ENCODE data around the gene CORO1A. TPM values are rescaled to one million over a fixed set of nuclear protein-coding genes. Genes with fewer than 3 reads are reported as not detected.
A peak's percentile ranks its signal among the peaks of the same experiment; 100 is the strongest.

Gene CORO1A
- total RNA-seq, 4 donors from 2014 or later: 11.0 to 33.5 (median 23.1) TPM

- no peak overlapping the region for H3K27ac ChIP-seq (replicated peaks in 1 of 4)
- H3K27me3 ChIP-seq: no peaks in the 10 kb centered on the region
- H3K4me3 ChIP-seq: no peak overlapping the region
- intact Hi-C loops (cut with DNase I): no loop called here
- WGBS: 97% methylated on average over 9 of the region's 9 CpGs
- TF ChIP-seq CTCF (IDR thresholded peaks at IDR 0.05): no peak
- no peak for TF ChIP-seq POLR2A (IDR thresholded peaks at IDR 0.05; ENCODE audit: low read depth)
- no peak for TF ChIP-seq EP300 (IDR thresholded peaks at IDR 0.05)
- no peak for TF ChIP-seq POLR2AphosphoS5 (IDR thresholded peaks at IDR 0.05)
- no peaks in the 10 kb centered on the region for H3K9me3 ChIP-seq
- H3K36me3 ChIP-seq: no peaks in the 10 kb centered on the region
- peaks cover 11 to 23% (median 17%) of the 10 kb centered on the region in 4 donors for H3K4me1 ChIP-seq
- DNase-seq (ENCODE audit: extremely low spot score): no peak
These were observed 3.5 kb upstream of the CORO1A start for GRCh38 chr16:30179931-30180330.

DNA sequence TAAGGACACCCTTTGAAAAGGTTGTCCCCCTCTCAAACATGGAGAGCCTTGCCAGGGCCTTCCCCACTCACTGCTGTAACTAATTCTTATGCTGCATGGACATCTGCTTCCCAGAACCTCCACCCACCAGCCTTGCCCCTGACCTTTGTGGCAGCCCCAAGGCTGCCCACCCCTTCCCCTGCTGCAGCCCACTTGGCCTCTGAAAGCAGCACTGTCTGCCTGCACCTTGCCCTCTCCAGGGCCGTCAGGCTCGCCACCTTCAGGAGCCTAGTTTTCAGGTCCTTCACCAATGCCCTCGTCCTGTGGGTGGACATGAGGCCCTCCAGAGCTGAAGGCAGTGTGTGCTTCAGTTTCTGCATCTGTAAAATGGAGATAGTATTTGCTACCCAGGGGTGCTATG, 2.7 kb upstream of the CORO1A start:
- intact Hi-C loops (cut with DNase I): no loop called here

GRCh38 chr16:30184096-30184890, 891 bp downstream of the CORO1A start:
- Histone ChIP-seq H3K27ac (replicated peaks in 1 of 4) (peak overlapping the region in 3 of 4 donors; percentile 52 to 81 (median 77)), H3K4me3 (peak overlapping the region; percentile 61 to 74 (median 63)), H3K27me3 (no peaks in the 10 kb centered on the region), H3K4me1 (peaks cover 11 to 35% (median 26%) of the 10 kb centered on the region in 4 donors), H3K9me3 (no peaks in the 10 kb centered on the region), H3K36me3 (peaks cover 0 to 8% (median 4%) of the 10 kb centered on the region in 4 donors)
- no peak for DNase-seq (ENCODE audit: extremely low spot score)
- 31% methylated on average over 13 of the region's 24 CpGs for WGBS
- intact Hi-C loops (cut with DNase I): no loop called here
- TF ChIP-seq EP300 (IDR thresholded peaks at IDR 0.05): no peak
- TF ChIP-seq CTCF (IDR thresholded peaks at IDR 0.05): no peak
- no peak for TF ChIP-seq POLR2AphosphoS5 (IDR thresholded peaks at IDR 0.05)
- no peak for TF ChIP-seq POLR2A (IDR thresholded peaks at IDR 0.05; ENCODE audit: low read depth)

More for the DNA sequence above, 2.7 kb upstream of the CORO1A start:
- no peak for DNase-seq (ENCODE audit: extremely low spot score)
- Histone ChIP-seq H3K27me3 (no peaks in the 10 kb centered on the region), H3K4me3 (no peak overlapping the region), H3K4me1 (peaks cover 11 to 23% (median 17%) of the 10 kb centered on the region in 4 donors), H3K27ac (replicated peaks in 1 of 4) (no peak overlapping the region), H3K9me3 (no peaks in the 10 kb centered on the region), H3K36me3 (no peaks in the 10 kb centered on the region)
- WGBS: 78% methylated on average over 3 of the region's 3 CpGs
- TF ChIP-seq CTCF (IDR thresholded peaks at IDR 0.05): no peak
- no peak for TF ChIP-seq POLR2AphosphoS5 (IDR thresholded peaks at IDR 0.05)
- TF ChIP-seq POLR2A (IDR thresholded peaks at IDR 0.05; ENCODE audit: low read depth): no peak
- TF ChIP-seq EP300 (IDR thresholded peaks at IDR 0.05): no peak

GRCh38 chr16:30184891-30185682, 1.7 kb downstream of the CORO1A start:
- peaks cover 11 to 35% (median 26%) of the 10 kb centered on the region in 4 donors for H3K4me1 ChIP-seq
- H3K9me3 ChIP-seq: no peaks in the 10 kb centered on the region
- peak overlapping the region; percentile 61 to 74 (median 63) for H3K4me3 ChIP-seq
- 88% methylated on average over 6 of the region's 13 CpGs for WGBS
- no peaks in the 10 kb centered on the region for H3K27me3 ChIP-seq
- peaks cover 0 to 8% (median 4%) of the 10 kb centered on the region in 4 donors for H3K36me3 ChIP-seq
- TF ChIP-seq POLR2AphosphoS5 (IDR thresholded peaks at IDR 0.05): no peak
- TF ChIP-seq CTCF (IDR thresholded peaks at IDR 0.05): no peak
- no peak for TF ChIP-seq EP300 (IDR thresholded peaks at IDR 0.05)
- no peak for TF ChIP-seq POLR2A (IDR thresholded peaks at IDR 0.05; ENCODE audit: low read depth)
- intact Hi-C loops (cut with DNase I): no loop called here
- H3K27ac ChIP-seq (replicated peaks in 1 of 4): peak overlapping the region in 3 of 4 donors; percentile 43 to 52 (median 51)
- no peak for DNase-seq (ENCODE audit: extremely low spot score)

Data from esophagus muscularis mucosa (tissue), 4 donors.